Keratinocyte (primary cell): ENCODE results near the gene TMEM135.

ENCODE experiments used
- CTCF ChIP-seq, 3 experiments: IDR thresholded peaks in 1 of 3; conservative IDR thresholded peaks in 1 of 3; optimal IDR thresholded peaks in 1 of 3; 2 replicates in 2 of 3; 3 replicates in 1 of 3; pipeline versions ENCODE3 to v1.5.1; 2011; ENCODE audit warnings: low read length in 3 of 3, mild to moderate bottlenecking in 3 of 3, moderate library complexity in 2 of 3, control low read depth in 1 of 3, inconsistent platforms in 1 of 3; ENCODE audit not compliant: insufficient read depth in 2 of 3; ENCODE audit errors: extremely low read depth in 1 of 3
- EZH2 ChIP-seq: IDR thresholded peaks from one replicate; pipeline ENCODE4 v1.6.1; 2012; ENCODE audit warnings: inconsistent platforms, mild to moderate bottlenecking, low read length, moderate library complexity

DNA sequence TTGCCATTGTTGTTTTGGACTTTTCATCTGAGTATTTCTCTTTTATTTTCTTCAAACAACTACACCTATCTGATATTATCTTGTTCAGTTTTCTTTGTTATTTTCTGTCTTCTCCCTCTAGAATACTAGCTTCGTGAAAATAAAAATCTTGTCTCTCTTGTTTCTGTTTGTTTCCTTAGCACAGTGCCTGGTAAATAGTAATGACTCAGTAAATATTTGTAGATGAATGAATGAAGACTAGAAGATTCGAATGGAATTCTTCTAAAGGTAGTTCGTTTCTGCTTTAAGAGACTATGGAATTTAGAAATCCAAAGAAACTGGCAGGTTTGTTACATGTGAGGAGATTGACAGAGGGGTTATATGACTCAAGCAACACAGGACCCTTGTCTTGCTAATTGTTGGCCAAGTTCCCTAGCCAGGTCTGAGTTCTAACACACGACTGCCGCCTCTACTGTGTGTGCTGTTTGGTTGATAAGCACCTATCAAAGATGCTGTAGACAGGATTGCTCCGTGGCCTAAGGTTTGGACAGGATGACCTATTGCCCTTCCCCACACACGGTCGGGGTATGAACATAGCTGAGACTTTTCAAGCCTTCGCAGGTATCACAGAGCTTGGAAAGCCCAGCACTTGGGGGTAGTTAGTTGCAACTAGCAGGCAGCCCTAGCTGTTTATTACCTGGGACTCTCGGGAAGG lies 831 bp upstream of the TMEM135 start:
- TF ChIP-seq CTCF (optimal IDR thresholded peaks at IDR 0.05 in 1 of 3, IDR thresholded peaks at IDR 0.05 in 1 of 3, conservative IDR thresholded peaks at IDR 0.05 in 1 of 3; ENCODE audit: extremely low read depth in 1 of 3, insufficient read depth in 2 of 3, low read length in 3 of 3) (no peak), EZH2 (no peak)
